Pancreas (tissue), 10 donors: ENCODE results near the gene KRT76. TPM values are rescaled to one million over a fixed set of nuclear protein-coding genes. Genes with fewer than 3 reads are reported as not detected.

Experiments used
- ATAC-seq, 4 donors: fragments of 200-7000 bp; cut with Tn5 transposase; one replicate each; pipeline versions ENCODE4 v1.8.0 to v1.9.1; 2020; ENCODE audit warnings: mild to moderate bottlenecking in 4 of 4, moderate library complexity in 4 of 4
- DNase-seq, 6 donors: peaks; one replicate each; pipeline ENCODE4 v3.0.0-alpha.2; 2020
- FAIRE-seq: peaks from 2 replicates; lab custom pipeline; 2012; peaks lifted over from hg19 to GRCh38; lab: Jason Lieb, UNC
- H3K27ac ChIP-seq, 4 donors: fragments of 200-600 bp; sonication (generic); 1 replicate in 3 of 4; 2 replicates in 1 of 4; pipeline versions ENCODE4 v1.5.0 to v1.8.0; 2020
- H3K27me3 ChIP-seq, 4 donors: fragments of 200-600 bp; one replicate each; pipeline ENCODE4 v1.8.0; 2021
- H3K36me3 ChIP-seq, 3 donors: fragments of 200-600 bp; sonication (generic) in 1 of 3; one replicate each; pipeline versions ENCODE4 v1.5.0 to v1.8.0; 2020 to 2021
- H3K4me1 ChIP-seq, 3 donors: fragments of 200-600 bp; one replicate each; pipeline ENCODE4 v1.8.0; 2021
- H3K4me3 ChIP-seq, 4 donors: fragments of 200-600 bp; sonication (generic) in 2 of 4; one replicate each; pipeline versions ENCODE4 v1.5.0 to v1.8.0; 2020 to 2021
- H3K9me3 ChIP-seq, 4 donors: fragments of 200-600 bp; one replicate each; pipeline ENCODE4 v1.8.0; 2021
- WGBS, 2 donors: extraction: QIAGEN DNeasy Blood & Tissue Kit; methylation state at CpG; one replicate each; pipeline ENCODE4 v1.1.7; 2013; 5-methylcytosine and 5-hydroxymethylcytosine counted together
- intact Hi-C, 3 donors: fragments of 100-400 bp; cut with DNase I; formaldehyde crosslinking; loops; one replicate each; pipeline versions ENCODE4 v1.11.1 to v1.14.2; 2022
- polyA plus RNA-seq, 2 donors: library from polyadenylated mRNA; stranded (reverse); fragments of 200-250 nt; gene quantifications; one replicate each; pipeline ENCODE4 v1.2.3, GENCODE V29; 2013
- total RNA-seq, 6 donors: library from RNA; stranded (reverse); fragmentation: NEBNext Ultra II Directional in 4 of 6; extraction: Animal tissue kit (Norgen Biotek cat#: 25700) in 4 of 6; gene quantifications; one replicate each; pipeline versions ENCODE4 v1.2.1 to v1.2.4, GENCODE V29; 2021 to 2023
- TF ChIP-seq, protein P1 (sequence below), 4 donors: fragments of 200-600 bp; sonication (generic) in 3 of 4; IDR thresholded peaks; one replicate each; pipeline versions ENCODE4 v1.5.0 to v1.8.0; 2021; ENCODE audit warnings: antibody characterized with exemption in 4 of 4
- donor health status: healthy with polysubstance abuse.
- donor health status: DM: no; HTN: no; CAD: no; lungs with moderate emphysema.
- donor health status: DM: no; HTN: no; CAD: no.
- donor health status: control.
- donor health status: control.
- donor health status: Bipolar disorder and iron deficiency.
- donor health status: DM: yes; HTN: yes; CAD: no.
- donor health status: DM: no; HTN: no; CAD: no.
- donor health status: DM: no; HTN: no; CAD: no.
- donor health status: DM: yes; HTN: yes; CAD: no.

KRT76 gene
- total and polyA plus RNA-seq, 8 donors, result not detected

DNA sequence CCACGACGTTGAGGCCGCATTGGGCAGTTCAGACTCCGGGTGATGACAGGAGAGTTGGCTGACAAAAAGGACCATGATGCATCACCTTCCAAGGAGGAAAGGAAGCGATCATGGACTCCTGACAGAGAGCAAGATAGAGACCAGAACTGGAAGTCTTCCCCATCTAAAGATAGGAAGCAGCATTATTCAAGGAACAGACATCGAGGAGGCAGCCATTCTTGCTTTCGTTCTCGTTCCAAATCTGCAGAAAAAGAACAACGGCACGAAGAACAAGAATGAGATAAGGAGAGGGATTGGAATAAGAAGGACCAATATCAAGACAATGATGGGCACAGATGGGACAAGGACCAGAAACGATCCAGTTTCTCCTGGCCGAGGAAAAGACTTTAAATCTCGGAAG is 46.8 kb downstream of the KRT76 start:
- intact Hi-C loops, result no loop called here
- Histone ChIP-seq H3K27ac (no peak overlapping the region), H3K9me3 (no peaks in the 10 kb centered on the region), H3K36me3 (no peaks in the 10 kb centered on the region), H3K4me3 (no peak overlapping the region), H3K4me1 (no peaks in the 10 kb centered on the region), H3K27me3 (no peaks in the 10 kb centered on the region)
- 64 to 77% methylated on average over 13 of the region's 13 CpGs for WGBS, 2 donors
- DNase-seq, result no peak
- ATAC-seq, result no peak
- no peak for FAIRE-seq
- TF ChIP-seq, protein P1, sequence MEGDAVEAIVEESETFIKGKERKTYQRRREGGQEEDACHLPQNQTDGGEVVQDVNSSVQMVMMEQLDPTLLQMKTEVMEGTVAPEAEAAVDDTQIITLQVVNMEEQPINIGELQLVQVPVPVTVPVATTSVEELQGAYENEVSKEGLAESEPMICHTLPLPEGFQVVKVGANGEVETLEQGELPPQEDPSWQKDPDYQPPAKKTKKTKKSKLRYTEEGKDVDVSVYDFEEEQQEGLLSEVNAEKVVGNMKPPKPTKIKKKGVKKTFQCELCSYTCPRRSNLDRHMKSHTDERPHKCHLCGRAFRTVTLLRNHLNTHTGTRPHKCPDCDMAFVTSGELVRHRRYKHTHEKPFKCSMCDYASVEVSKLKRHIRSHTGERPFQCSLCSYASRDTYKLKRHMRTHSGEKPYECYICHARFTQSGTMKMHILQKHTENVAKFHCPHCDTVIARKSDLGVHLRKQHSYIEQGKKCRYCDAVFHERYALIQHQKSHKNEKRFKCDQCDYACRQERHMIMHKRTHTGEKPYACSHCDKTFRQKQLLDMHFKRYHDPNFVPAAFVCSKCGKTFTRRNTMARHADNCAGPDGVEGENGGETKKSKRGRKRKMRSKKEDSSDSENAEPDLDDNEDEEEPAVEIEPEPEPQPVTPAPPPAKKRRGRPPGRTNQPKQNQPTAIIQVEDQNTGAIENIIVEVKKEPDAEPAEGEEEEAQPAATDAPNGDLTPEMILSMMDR (IDR thresholded peaks at IDR 0.05), result no peak

DNA sequence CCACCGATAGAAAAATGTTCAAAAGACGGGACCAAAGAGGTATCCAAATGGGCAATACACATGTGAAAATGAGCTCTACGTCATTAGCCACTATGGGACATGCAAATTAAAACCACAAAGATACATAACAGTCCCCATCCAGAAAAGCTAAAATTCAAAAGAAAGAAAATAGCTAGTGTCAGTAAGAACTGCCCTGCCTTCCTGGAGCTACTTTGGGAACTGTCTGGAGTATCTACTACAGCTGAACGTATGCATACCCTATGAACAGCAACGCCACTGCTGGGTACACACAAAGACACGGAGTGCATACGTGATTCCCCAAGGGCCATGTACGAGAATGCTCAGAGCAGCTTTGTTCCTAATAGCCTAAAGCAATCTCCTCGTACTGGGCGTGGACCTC is 48.0 kb downstream of the KRT76 start:
- WGBS, 2 donors, result 64 to 68% methylated on average over 10 of the region's 10 CpGs
- no peak overlapping the region for H3K4me3 ChIP-seq
- DNase-seq, result no peak
- no peaks in the 10 kb centered on the region for H3K9me3 ChIP-seq
- H3K36me3 ChIP-seq, result no peaks in the 10 kb centered on the region
- H3K27ac ChIP-seq, result no peak overlapping the region
- FAIRE-seq, result no peak
- H3K27me3 ChIP-seq, result no peaks in the 10 kb centered on the region
- TF ChIP-seq, protein P1 (IDR thresholded peaks at IDR 0.05), result no peak
- intact Hi-C loops, result no loop called here
- no peaks in the 10 kb centered on the region for H3K4me1 ChIP-seq
- ATAC-seq, result no peak

DNA sequence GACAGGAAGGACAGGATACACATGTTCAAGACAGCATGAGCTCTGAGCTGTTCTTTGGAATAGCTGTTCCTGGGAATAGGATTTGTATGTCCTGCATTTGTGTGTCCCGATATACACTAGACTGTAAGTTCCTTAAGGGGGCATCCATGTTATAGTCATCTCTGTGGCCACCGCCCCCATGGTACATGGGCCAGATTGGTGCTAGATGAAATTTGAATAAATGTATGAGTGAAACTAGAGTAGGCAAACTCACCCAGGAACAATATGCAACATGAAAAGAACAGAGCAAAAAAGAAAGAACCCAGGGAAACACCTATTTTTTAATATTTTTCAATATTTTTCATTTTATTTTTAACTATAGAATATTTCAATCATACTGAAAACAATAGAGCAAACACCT is 48.8 kb downstream of the KRT76 start:
- TF ChIP-seq, protein P1 (IDR thresholded peaks at IDR 0.05), result no peak
- DNase-seq, result no peak
- no peak for FAIRE-seq
- H3K36me3 ChIP-seq, result no peaks in the 10 kb centered on the region
- no peak overlapping the region for H3K27ac ChIP-seq
- H3K27me3 ChIP-seq, result no peaks in the 10 kb centered on the region
- no peaks in the 10 kb centered on the region for H3K4me1 ChIP-seq
- no peak for ATAC-seq
- 71 to 81% methylated on average over 2 of the region's 2 CpGs for WGBS, 2 donors
- intact Hi-C loops, result no loop called here
- no peaks in the 10 kb centered on the region for H3K9me3 ChIP-seq
- no peak overlapping the region for H3K4me3 ChIP-seq

DNA sequence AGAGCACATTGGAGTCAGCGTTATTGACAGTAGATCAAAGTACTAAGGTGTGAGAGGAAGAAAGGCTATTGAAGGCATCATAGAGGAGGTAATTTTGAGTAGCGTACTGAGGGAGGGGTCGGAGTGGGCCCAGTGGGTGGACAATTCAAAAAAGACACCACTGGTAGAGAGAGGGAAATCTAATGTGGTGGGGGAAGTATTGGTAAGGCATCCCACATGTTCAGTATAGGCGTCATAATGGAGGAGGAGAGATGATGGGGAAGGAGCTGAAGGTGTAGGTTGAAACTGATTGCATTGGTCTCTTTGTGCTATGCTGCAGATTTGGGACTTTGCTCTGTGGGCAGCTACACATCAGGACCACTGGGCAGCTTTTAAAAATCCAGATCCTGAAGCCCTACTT is 50.1 kb downstream of the KRT76 start:
- FAIRE-seq (no peak), ATAC-seq (no peak), DNase-seq (no peak)
- Histone ChIP-seq H3K36me3 (no peaks in the 10 kb centered on the region), H3K27ac (no peak overlapping the region), H3K27me3 (no peaks in the 10 kb centered on the region), H3K4me1 (no peaks in the 10 kb centered on the region), H3K9me3 (no peaks in the 10 kb centered on the region), H3K4me3 (no peak overlapping the region)
- 55 to 58% methylated on average over 4 of the region's 4 CpGs for WGBS, 2 donors
- TF ChIP-seq, protein P1 (IDR thresholded peaks at IDR 0.05), result no peak
- intact Hi-C loops, result no loop called here

DNA sequence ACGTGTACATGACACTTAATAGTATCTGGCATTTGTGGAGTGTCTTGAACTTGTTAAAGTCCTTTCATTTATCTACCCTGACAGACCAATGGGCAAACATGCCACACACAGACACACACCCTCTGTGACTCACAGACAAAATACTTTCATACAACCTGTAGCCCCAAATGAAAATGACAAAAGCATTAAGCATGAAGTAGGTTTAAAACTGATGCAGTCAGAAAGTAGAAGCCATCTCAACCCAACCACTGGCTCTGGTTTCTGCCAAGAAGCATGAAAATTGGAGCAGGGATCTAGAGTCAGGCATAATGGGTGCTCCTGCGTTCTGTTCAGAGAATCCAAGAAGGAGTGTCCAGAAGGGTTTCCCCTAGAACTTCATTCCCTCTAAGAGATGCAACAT is 50.7 kb downstream of the KRT76 start:
- H3K4me1 ChIP-seq, result no peaks in the 10 kb centered on the region
- H3K9me3 ChIP-seq, result no peaks in the 10 kb centered on the region
- TF ChIP-seq, protein P1 (IDR thresholded peaks at IDR 0.05), result no peak
- ATAC-seq, result no peak
- WGBS, 2 donors, result 36 to 59% methylated on average over 2 of the region's 2 CpGs
- intact Hi-C loops, result no loop called here
- H3K27me3 ChIP-seq, result no peaks in the 10 kb centered on the region
- DNase-seq, result no peak
- no peak for FAIRE-seq
- H3K27ac ChIP-seq, result no peak overlapping the region
- H3K4me3 ChIP-seq, result no peak overlapping the region
- no peaks in the 10 kb centered on the region for H3K36me3 ChIP-seq
